ENCODE measurements around the gene MACO1.
A peak's percentile ranks its signal among the peaks of the same experiment; 100 is the strongest.

MACO1 gene

DNA sequence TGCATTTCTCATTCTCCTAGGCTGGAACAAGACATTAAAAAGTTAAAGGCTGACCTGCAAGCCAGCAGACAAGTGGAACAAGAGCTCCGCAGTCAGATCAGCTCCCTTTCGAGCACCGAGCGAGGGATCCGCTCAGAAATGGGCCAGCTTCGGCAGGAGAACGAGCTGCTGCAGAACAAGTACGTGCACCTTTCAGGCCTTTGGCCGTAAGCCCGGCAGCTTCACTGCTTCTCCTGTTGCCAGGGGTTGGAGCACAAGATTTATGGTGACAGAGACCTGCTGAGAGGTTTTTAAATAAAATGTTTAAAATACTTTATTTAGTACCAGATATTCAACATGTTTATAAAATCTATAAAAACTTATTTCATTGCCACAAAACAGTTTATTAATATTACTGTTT is 53.4 kb downstream of the MACO1 start:
- TF ChIP-seq CTCF (conservative IDR thresholded peaks at IDR 0.05; ENCODE audit: control insufficient read depth, insufficient read depth, low read depth, low read length) = no peak
- DNase-seq (ENCODE audit: low read depth) = no peak
- no peak overlapping the region for H3K4me3 ChIP-seq (ENCODE audit: control insufficient read depth, low read depth, low read length)

DNA sequence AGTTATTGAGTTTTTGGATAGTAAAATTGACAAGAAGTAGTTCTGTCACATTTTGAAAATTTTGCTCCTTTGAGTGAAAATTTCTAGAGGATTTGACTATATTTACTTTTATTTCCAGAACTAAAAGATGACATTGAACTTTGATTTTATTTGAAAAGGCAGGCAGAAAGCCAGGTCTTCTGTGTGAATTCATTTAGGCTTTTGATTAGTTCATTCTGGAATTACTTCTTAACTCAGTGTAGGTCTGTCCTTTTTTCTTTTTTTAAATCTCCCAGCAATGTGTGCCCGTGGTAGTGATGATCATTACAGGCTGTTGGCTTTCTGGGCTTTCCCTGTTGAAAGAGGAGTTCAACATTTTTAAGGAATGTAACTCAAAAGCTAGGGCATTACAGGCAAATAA is 53.8 kb downstream of the MACO1 start:
- DNase-seq (ENCODE audit: low read depth) = no peak
- no peak overlapping the region for H3K4me3 ChIP-seq (ENCODE audit: control insufficient read depth, low read depth, low read length)
- no peak for TF ChIP-seq CTCF (conservative IDR thresholded peaks at IDR 0.05; ENCODE audit: control insufficient read depth, insufficient read depth, low read depth, low read length)

GRCh38 chr1:25485536-25486411 is 55.1 kb downstream of the MACO1 start:
- no peak for TF ChIP-seq CTCF (conservative IDR thresholded peaks at IDR 0.05; ENCODE audit: control insufficient read depth, insufficient read depth, low read depth, low read length)
- H3K4me3 ChIP-seq (ENCODE audit: control insufficient read depth, low read depth, low read length) = no peak overlapping the region
- DNase-seq (ENCODE audit: low read depth) = no peak

DNA sequence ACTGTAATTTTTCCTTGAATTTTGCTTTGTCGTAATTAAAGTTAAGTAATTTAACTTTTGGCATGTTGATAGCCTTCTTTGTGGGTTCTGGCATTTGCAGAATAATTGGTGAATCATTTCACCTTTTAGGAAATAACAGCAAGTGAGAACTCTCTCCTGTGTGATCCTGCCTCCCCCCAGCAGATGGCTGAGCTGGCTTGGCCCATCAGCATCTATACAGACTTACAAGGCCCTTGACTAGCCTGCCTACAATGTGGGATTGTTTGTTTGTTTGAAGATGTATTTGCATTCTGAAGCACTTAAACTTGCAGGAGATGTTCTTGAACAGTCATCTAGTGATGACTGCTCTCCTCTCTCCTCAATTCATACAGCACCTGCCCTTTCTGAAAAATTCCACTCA is 55.9 kb downstream of the MACO1 start:
- peak; percentile 32 for TF ChIP-seq CTCF (conservative IDR thresholded peaks at IDR 0.05; ENCODE audit: control insufficient read depth, insufficient read depth, low read depth, low read length)
- DNase-seq (ENCODE audit: low read depth) = peak; percentile 54
- no peak overlapping the region for H3K4me3 ChIP-seq (ENCODE audit: control insufficient read depth, low read depth, low read length)

GRCh38 chr1:25487628-25488027 is 56.9 kb downstream of the MACO1 start:
- peak; percentile 50 for TF ChIP-seq CTCF (conservative IDR thresholded peaks at IDR 0.05; ENCODE audit: control insufficient read depth, insufficient read depth, low read depth, low read length)
- no peak overlapping the region for H3K4me3 ChIP-seq (ENCODE audit: control insufficient read depth, low read depth, low read length)
- no peak for DNase-seq (ENCODE audit: low read depth)

GRCh38 chr1:25492323-25492722 is 61.6 kb downstream of the MACO1 start:
- H3K4me3 ChIP-seq (ENCODE audit: control insufficient read depth, low read depth, low read length) = no peak overlapping the region
- DNase-seq (ENCODE audit: low read depth) = no peak
- no peak for TF ChIP-seq CTCF (conservative IDR thresholded peaks at IDR 0.05; ENCODE audit: control insufficient read depth, insufficient read depth, low read depth, low read length)

Data from fibroblast of mammary gland (primary cell).